Naive thymus-derived CD4-positive, alpha-beta T cell (primary cell): Measurements from ENCODE around the gene DIABLO. TPM values are rescaled to one million over a fixed set of nuclear protein-coding genes. Genes with fewer than 3 reads are reported as not detected.
A peak's percentile ranks its signal among the peaks of the same experiment; 100 is the strongest.

Source experiments
- ATAC-seq: fragments of 150-1000 bp; cut with Tn5 transposase; 2 replicates; pipeline ENCODE4 v1.10.0; 2021; ENCODE audit warnings: mild to moderate bottlenecking, moderate library complexity
- CTCF ChIA-PET: fragments of 350-600 bp; sonication (Branson Sonifier 250); formaldehyde crosslinking; loops from one replicate; lab custom pipeline; 2021; ENCODE audit warnings: antibody characterized with exemption; lab: Charles Lee
- POLR2A ChIA-PET: fragments of 350-600 bp; sonication (Branson Sonifier 250); formaldehyde crosslinking; loops from one replicate; lab custom pipeline; 2021; ENCODE audit warnings: antibody characterized with exemption, inconsistent platforms; lab: Charles Lee
- DNase-seq, 9 donors: peaks; one replicate each; pipeline versions ENCODE4 v3.0.0 to v3.0.0-alpha.2; 2020 to 2022; ENCODE audit warnings: mixed read lengths in 1 of 9
- H3K27ac ChIP-seq: one replicate; pipeline ENCODE4 v1.7.0; 2013; ENCODE audit warnings: mild to moderate bottlenecking, low read depth, low read length, moderate library complexity
- H3K27me3 ChIP-seq, 2 donors: one replicate each; pipeline ENCODE4 v1.7.0; 2013; ENCODE audit warnings: low read length in 2 of 2, mild to moderate bottlenecking in 2 of 2, moderate library complexity in 2 of 2; ENCODE audit not compliant: control insufficient read depth in 2 of 2, insufficient read depth in 2 of 2
- H3K36me3 ChIP-seq, 3 experiments: 1 replicate in 2 of 3; 2 replicates in 1 of 3; pipeline ENCODE4 v1.7.0; 2013; ENCODE audit warnings: low read length in 3 of 3, mild to moderate bottlenecking in 3 of 3, moderate library complexity in 1 of 3; ENCODE audit not compliant: insufficient read depth in 3 of 3, control insufficient read depth in 2 of 3
- H3K4me1 ChIP-seq, 2 donors: one replicate each; pipeline ENCODE4 v1.7.0; 2013; ENCODE audit warnings: low read length in 2 of 2, mild to moderate bottlenecking in 2 of 2, moderate library complexity in 1 of 2; ENCODE audit not compliant: control insufficient read depth in 2 of 2, insufficient read depth in 2 of 2
- H3K4me3 ChIP-seq: 2 replicates; pipeline ENCODE4 v1.7.0; 2013; ENCODE audit warnings: mild to moderate bottlenecking, low read length
- H3K9me3 ChIP-seq, 3 experiments: 1 replicate in 2 of 3; 2 replicates in 1 of 3; pipeline ENCODE4 v1.7.0; 2013; ENCODE audit warnings: low read length in 3 of 3; ENCODE audit not compliant: control insufficient read depth in 2 of 3
- H3K27ac Mint-ChIP-seq, 9 donors: one replicate each; pipeline ENCODE4 v1.8.0; 2020 to 2022; ENCODE audit warnings: mixed read lengths in 9 of 9, mild to moderate bottlenecking in 8 of 9, moderate library complexity in 5 of 9, inconsistent platforms in 2 of 9
- H3K27me3 Mint-ChIP-seq, 5 donors: one replicate each; pipeline ENCODE4 v1.8.0; 2021 to 2022; ENCODE audit warnings: mixed read lengths in 5 of 5, mild to moderate bottlenecking in 1 of 5
- H3K36me3 Mint-ChIP-seq, 5 donors: one replicate each; pipeline ENCODE4 v1.8.0; 2020 to 2022; ENCODE audit warnings: mixed read lengths in 5 of 5, mild to moderate bottlenecking in 3 of 5, inconsistent platforms in 1 of 5
- H3K4me1 Mint-ChIP-seq, 7 donors: one replicate each; pipeline ENCODE4 v1.8.0; 2020 to 2022; ENCODE audit warnings: mixed read lengths in 7 of 7, mild to moderate bottlenecking in 3 of 7, inconsistent platforms in 1 of 7
- H3K4me3 Mint-ChIP-seq, 10 donors: one replicate each; pipeline ENCODE4 v1.8.0; 2020 to 2022; ENCODE audit warnings: mild to moderate bottlenecking in 10 of 10, mixed read lengths in 10 of 10, moderate library complexity in 6 of 10, inconsistent platforms in 2 of 10
- H3K9me3 Mint-ChIP-seq, 11 donors: one replicate each; pipeline ENCODE4 v1.8.0; 2020 to 2022; ENCODE audit warnings: mixed read lengths in 11 of 11, mild to moderate bottlenecking in 4 of 11, inconsistent platforms in 1 of 11, moderate library complexity in 1 of 11
- intact Hi-C, 2 donors: fragments of 100-400 bp; cut with micrococcal nuclease; formaldehyde crosslinking; loops; one replicate each; pipeline ENCODE4 v1.15.1; 2023
- polyA plus RNA-seq, 2 donors: library from polyadenylated mRNA; unstranded; fragments of 300-500 nt; fragmentation: Illumina TruSeq; gene quantifications; one replicate each; pipeline ENCODE4 v1.2.3, GENCODE V29; 2021
- total RNA-seq, 6 experiments: library from RNA in 5 of 6; stranded (reverse) in 5 of 6; gene quantifications; 1 replicate in 5 of 6; 2 replicates in 1 of 6; pipeline ENCODE4 v1.2.3 and lab custom pipeline; 2021 to 2026

Gene DIABLO
- total and polyA plus RNA-seq, 7 experiments from 2014 or later: 41.3 to 94.1 (median 58.3) TPM

GRCh38 chr12:122200541-122201175, 25.2 kb downstream of the DIABLO start:
- intact Hi-C loops: no loop called here
- H3K4me1 Mint-ChIP-seq: peaks cover 6 to 18% (median 14%) of the 10 kb centered on the region in 7 donors
- no peak overlapping the region for H3K4me3 ChIP-seq
- peaks cover 0 to 3% of the 10 kb centered on the region in 2 donors for H3K27me3 ChIP-seq
- H3K27ac Mint-ChIP-seq: peak overlapping the region in 1 of 9 donors; percentile 46
- peaks cover 0 to 49% (median 12%) of the 10 kb centered on the region in 5 donors for H3K27me3 Mint-ChIP-seq
- ATAC-seq: no peak
- H3K27ac ChIP-seq: no peak overlapping the region
- no peaks in the 10 kb centered on the region for H3K36me3 ChIP-seq
- peaks cover 0 to 5% (median 2%) of the 10 kb centered on the region in 11 donors for H3K9me3 Mint-ChIP-seq
- no peak overlapping the region for H3K4me3 Mint-ChIP-seq
- H3K9me3 ChIP-seq: no peaks in the 10 kb centered on the region
- CTCF ChIA-PET: no interaction called here
- H3K36me3 Mint-ChIP-seq: peaks cover 0 to 3% (median 3%) of the 10 kb centered on the region in 5 donors
- H3K4me1 ChIP-seq: peaks cover 6 to 10% of the 10 kb centered on the region in 2 donors
- POLR2A ChIA-PET: no interaction called here
- no peak for DNase-seq

- intact Hi-C loops: no loop called here
- CTCF ChIA-PET: no interaction called here
- Mint-ChIP-seq H3K9me3 (peaks cover 0 to 9% (median 3%) of the 10 kb centered on the region in 11 donors), H3K4me3 (peak overlapping the region in 1 of 10 donors; percentile 37), H3K36me3 (peaks cover 0 to 7% (median 5%) of the 10 kb centered on the region in 5 donors), H3K27me3 (peaks cover 0 to 45% (median 12%) of the 10 kb centered on the region in 5 donors), H3K4me1 (peaks cover under 1 to 13% (median 10%) of the 10 kb centered on the region in 7 donors), H3K27ac (no peak overlapping the region)
- Histone ChIP-seq H3K4me3 (no peak overlapping the region), H3K9me3 (no peaks in the 10 kb centered on the region), H3K4me1 (peaks cover 6 to 9% of the 10 kb centered on the region in 2 donors), H3K27ac (no peak overlapping the region), H3K36me3 (no peaks in the 10 kb centered on the region), H3K27me3 (peaks cover 0 to 3% of the 10 kb centered on the region in 2 donors)
- POLR2A ChIA-PET: interaction anchor here (0.6 kb wide), 1 partner anchor 271 kb away, joined by 3 read pairs; no protein-coding TSS in a partner anchor
- no peak for DNase-seq
- ATAC-seq: no peak
Measured at GRCh38 chr12:122199484-122200355, 26.1 kb downstream of the DIABLO start.

- Histone ChIP-seq H3K9me3 (no peaks in the 10 kb centered on the region), H3K36me3 (no peaks in the 10 kb centered on the region), H3K27me3 (peaks cover 0 to 3% of the 10 kb centered on the region in 2 donors), H3K4me3 (no peak overlapping the region), H3K4me1 (peaks cover 2 to 3% of the 10 kb centered on the region in 2 donors), H3K27ac (no peak overlapping the region)
- POLR2A ChIA-PET: no interaction called here
- DNase-seq (no peak), ATAC-seq (no peak)
- Mint-ChIP-seq H3K4me3 (peak overlapping the region in 1 of 10 donors; percentile 26), H3K27me3 (peaks cover 0 to 37% (median 12%) of the 10 kb centered on the region in 5 donors), H3K36me3 (peaks cover 0 to 7% (median 5%) of the 10 kb centered on the region in 5 donors), H3K4me1 (peaks cover 0 to 5% (median 2%) of the 10 kb centered on the region in 7 donors), H3K9me3 (peaks cover 0 to 9% (median 3%) of the 10 kb centered on the region in 11 donors), H3K27ac (peak overlapping the region in 1 of 9 donors; percentile 56)
- CTCF ChIA-PET: no interaction called here
- intact Hi-C loops: no loop called here
Measured at GRCh38 chr12:122197612-122197966, 28.3 kb downstream of the DIABLO start.

GRCh38 chr12:122195405-122195804, 30.4 kb downstream of the DIABLO start:
- Mint-ChIP-seq H3K9me3 (peaks cover 0 to 9% (median 3%) of the 10 kb centered on the region in 11 donors), H3K27me3 (peaks cover 0 to 28% (median 12%) of the 10 kb centered on the region in 5 donors), H3K36me3 (peaks cover 0 to 7% (median 5%) of the 10 kb centered on the region in 5 donors), H3K4me1 (peaks cover 0 to 6% (median 4%) of the 10 kb centered on the region in 7 donors), H3K27ac (no peak overlapping the region), H3K4me3 (no peak overlapping the region)
- intact Hi-C loops: no loop called here
- DNase-seq (no peak), ATAC-seq (no peak)
- Histone ChIP-seq H3K27ac (no peak overlapping the region), H3K4me3 (no peak overlapping the region), H3K27me3 (peaks cover 0 to 3% of the 10 kb centered on the region in 2 donors), H3K9me3 (no peaks in the 10 kb centered on the region), H3K4me1 (no peaks in the 10 kb centered on the region), H3K36me3 (no peaks in the 10 kb centered on the region)
- ChIA-PET CTCF (interaction anchor here (0.6 kb wide), 1 partner anchor 142 kb away, joined by 3 read pairs; no protein-coding TSS in a partner anchor), POLR2A (interaction anchor here (0.6 kb wide), 1 partner anchor 14 kb away, joined by 3 read pairs; no protein-coding TSS in a partner anchor)

- no peak overlapping the region for H3K4me3 ChIP-seq
- no peak for DNase-seq
- H3K9me3 Mint-ChIP-seq: peaks cover 0 to 9% (median 3%) of the 10 kb centered on the region in 11 donors
- peaks cover 0 to 24% (median 12%) of the 10 kb centered on the region in 5 donors for H3K27me3 Mint-ChIP-seq
- no peak overlapping the region for H3K27ac ChIP-seq
- H3K9me3 ChIP-seq: no peaks in the 10 kb centered on the region
- ChIA-PET CTCF (no interaction called here), POLR2A (no interaction called here)
- ATAC-seq: no peak
- no peak overlapping the region for H3K27ac Mint-ChIP-seq
- intact Hi-C loops: no loop called here
- H3K4me1 ChIP-seq: no peaks in the 10 kb centered on the region
- H3K27me3 ChIP-seq: peaks cover 0 to 3% of the 10 kb centered on the region in 2 donors
- H3K36me3 Mint-ChIP-seq: peaks cover 0 to 7% (median 5%) of the 10 kb centered on the region in 5 donors
- no peak overlapping the region for H3K4me3 Mint-ChIP-seq
- H3K4me1 Mint-ChIP-seq: peaks cover 0 to 6% (median 4%) of the 10 kb centered on the region in 7 donors
- H3K36me3 ChIP-seq: no peaks in the 10 kb centered on the region
Measured at GRCh38 chr12:122194804-122195203, 31.0 kb downstream of the DIABLO start.

GRCh38 chr12:122192441-122192840, 33.4 kb downstream of the DIABLO start:
- Histone ChIP-seq H3K9me3 (no peaks in the 10 kb centered on the region), H3K4me3 (no peak overlapping the region), H3K27ac (no peak overlapping the region), H3K36me3 (no peaks in the 10 kb centered on the region), H3K27me3 (no peaks in the 10 kb centered on the region), H3K4me1 (no peaks in the 10 kb centered on the region)
- Mint-ChIP-seq H3K4me1 (peaks cover 0 to 6% (median 1%) of the 10 kb centered on the region in 7 donors), H3K9me3 (peaks cover 0 to 9% (median 3%) of the 10 kb centered on the region in 11 donors), H3K27ac (no peak overlapping the region), H3K4me3 (no peak overlapping the region), H3K36me3 (peaks cover 0 to 7% (median 5%) of the 10 kb centered on the region in 5 donors), H3K27me3 (peaks cover 0 to 18% (median 2%) of the 10 kb centered on the region in 5 donors)
- ChIA-PET POLR2A (no interaction called here), CTCF (no interaction called here)
- no peak for ATAC-seq
- no peak for DNase-seq
- intact Hi-C loops: no loop called here
